Urothelium cell line (cell line): ENCODE measurements around the gene ADISSP.
A peak's percentile ranks its signal among the peaks of the same experiment; 100 is the strongest.

Experiments used
- DNase-seq: peaks from one replicate; pipeline ENCODE4 v3.0.0; 2011; ENCODE audit warnings: low spot score, mixed read lengths
- FAIRE-seq: peaks from 2 replicates; lab custom pipeline; 2011; peaks lifted over from hg19 to GRCh38; lab: Jason Lieb, UNC

The ADISSP gene

GRCh38 chr20:3739926-3740451, 27.6 kb downstream of the ADISSP start:
- no peak for DNase-seq
- FAIRE-seq: no peak

DNA sequence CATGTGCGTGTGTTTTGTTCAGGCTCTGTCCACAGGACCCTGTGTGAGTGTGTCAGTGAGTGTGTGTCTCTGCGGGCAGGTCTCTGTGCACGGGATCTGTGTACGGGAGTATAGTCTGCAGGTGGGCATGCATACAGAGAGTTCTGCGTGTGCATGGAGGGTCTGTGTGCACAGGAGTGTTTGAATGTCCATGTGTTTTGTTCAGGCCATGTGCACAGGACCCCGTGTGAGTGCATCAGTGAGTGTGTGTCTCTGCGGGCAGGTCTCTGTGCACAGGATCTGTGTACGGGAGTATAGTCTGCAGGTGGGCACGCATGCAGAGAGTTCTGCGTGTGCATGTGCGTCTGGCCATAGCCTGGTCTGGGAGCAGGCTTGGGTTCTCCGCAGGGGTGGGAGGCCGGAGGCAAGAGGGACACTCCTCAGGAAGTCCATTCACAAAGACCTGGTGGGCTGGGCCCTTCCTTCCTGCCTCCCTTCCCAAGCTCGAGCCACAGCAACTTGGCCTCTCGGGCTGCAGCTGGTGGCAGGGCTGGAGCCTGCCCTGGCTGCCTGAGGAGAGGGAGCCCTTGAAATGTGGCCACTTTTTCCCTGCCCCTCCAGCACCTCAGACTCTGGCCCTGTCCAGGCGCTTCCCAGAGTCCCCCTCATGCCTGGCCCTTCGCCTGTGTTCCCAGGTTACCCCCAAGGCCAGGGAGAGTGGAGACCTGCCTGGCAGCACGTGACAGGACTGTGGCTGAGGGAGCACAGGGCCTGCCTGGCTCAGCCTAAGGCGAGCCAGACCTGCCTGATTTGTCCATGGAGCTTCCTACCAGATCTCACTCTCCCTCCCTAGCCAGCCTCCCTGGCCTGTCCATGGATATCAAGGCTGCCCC, 28.3 kb downstream of the ADISSP start:
- no peak for FAIRE-seq
- no peak for DNase-seq

DNA sequence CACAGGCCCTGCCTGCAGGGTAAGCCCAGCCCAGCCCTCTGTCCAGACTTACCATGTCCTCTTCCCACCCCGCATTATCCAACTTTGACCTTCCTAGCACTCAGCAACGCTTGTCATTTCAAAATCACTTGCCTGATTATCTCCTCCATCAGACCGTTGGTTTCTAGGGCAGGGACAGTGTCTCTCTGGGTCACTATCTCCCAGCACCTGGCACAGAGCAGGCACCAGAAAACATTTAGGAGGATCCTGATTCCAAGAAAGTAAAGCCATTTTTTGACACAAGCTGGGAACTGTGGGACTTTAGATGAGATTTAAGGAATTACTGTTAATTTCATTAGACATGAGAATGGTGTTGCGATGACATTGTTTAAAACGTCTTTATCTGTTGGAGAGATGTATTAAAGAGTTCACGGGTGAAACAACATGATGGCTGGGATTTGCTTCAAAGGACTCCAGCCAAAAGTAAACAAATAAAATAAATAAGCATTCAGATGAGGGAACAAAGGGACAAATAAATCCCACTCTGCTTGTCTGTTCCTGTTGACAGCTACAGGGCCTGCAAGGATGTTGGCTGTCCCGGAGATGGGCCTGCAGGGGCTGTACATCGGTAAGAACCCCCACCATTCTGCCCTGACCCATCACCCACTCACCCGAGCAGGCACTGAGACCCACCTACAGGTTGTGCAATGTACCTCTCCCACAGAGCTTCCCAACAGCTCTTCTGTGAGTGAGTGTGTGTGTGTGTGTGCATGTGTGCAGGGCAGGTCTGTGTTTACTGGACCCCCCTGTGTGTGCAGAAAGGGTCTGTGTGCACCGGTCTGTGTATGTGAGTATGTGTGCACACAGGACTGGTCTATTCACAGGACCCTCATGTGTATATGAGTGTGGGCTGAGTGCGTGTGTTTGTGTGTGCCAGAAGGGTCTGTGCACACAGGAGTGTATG, 29.2 kb downstream of the ADISSP start:
- DNase-seq: no peak
- peak; percentile 9 for FAIRE-seq

DNA sequence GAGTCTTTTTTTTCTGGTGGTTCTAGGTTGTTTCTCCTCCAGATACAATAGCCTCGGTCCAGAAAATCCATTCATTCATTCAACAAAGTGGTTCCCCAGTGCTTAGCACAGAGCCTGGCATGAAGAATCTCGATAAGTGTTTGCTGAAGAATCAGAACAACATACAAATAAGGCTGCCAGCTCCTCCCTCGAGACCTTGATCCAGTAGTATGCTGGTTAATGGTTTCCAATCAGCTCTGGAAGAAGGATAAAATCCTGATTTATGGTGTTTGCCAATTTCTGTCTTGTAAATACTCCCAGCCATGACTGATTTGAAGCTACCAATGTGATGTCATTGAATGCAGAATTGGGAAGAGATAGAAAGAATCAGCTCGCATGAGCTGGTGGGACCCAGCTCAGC, 31.8 kb downstream of the ADISSP start:
- FAIRE-seq: no peak

GRCh38 chr20:3734111-3734843, 33.3 kb downstream of the ADISSP start:
- DNase-seq (no peak), FAIRE-seq (no peak)

More for the DNA sequence above, 31.8 kb downstream of the ADISSP start:
- no peak for DNase-seq

DNA sequence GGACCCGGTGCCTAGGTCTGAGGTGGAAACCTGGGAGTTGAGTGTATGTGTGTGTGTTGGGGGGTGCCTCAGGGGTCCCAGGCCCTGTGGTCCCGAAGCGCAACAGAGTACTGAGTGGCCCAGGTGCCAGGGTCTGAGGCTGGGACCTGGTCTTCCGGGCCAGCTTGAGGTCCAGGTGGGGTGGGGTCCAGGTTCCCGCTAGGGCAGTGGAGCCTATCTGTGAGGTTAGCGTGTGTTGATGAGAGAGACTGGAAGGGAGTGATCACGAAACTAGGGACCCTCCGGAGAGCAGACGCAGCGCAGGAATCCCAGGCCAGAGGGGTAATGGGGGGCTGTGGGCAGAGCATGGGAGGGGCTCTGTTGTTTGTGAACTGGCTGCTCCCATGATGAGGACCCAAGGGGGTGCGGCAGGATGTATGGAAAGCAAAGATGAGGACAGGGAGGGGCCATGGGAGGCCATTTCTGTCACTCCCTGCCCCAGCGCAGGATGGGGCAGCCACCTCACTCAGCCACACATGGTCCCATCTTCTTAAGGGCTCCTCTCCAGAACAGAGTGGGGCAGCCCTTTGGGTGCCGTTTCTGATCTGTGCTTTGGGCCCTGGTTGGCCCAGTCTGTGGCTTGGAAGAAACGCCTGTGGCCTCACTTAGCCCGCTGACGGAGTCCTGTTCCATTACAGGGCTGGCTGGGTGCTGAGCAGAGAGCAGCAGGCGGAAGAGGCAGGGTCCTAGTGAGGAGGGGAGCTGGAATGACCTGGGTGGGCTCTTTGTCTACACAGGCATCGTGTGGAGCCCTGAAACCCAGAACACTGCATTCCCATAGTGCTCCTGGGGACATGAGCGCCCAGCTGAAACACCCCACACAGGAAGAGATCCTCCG, 34.2 kb downstream of the ADISSP start:
- FAIRE-seq (no peak), DNase-seq (no peak)

GRCh38 chr20:3732327-3733118, 35.0 kb downstream of the ADISSP start, which contains the start of gene HSPA12B:
TSS of gene HSPA12B (plus strand) at chr20:3732685. CDS start at chr20:3738675, 5,990 bp downstream.
- DNase-seq: no peak
- no peak for FAIRE-seq

GRCh38 chr20:3731944-3732326, 35.6 kb downstream of the ADISSP start:
- FAIRE-seq (no peak), DNase-seq (no peak)

- FAIRE-seq (no peak), DNase-seq (no peak)
Observed at GRCh38 chr20:3730803-3731672, 36.5 kb downstream of the ADISSP start.

DNA sequence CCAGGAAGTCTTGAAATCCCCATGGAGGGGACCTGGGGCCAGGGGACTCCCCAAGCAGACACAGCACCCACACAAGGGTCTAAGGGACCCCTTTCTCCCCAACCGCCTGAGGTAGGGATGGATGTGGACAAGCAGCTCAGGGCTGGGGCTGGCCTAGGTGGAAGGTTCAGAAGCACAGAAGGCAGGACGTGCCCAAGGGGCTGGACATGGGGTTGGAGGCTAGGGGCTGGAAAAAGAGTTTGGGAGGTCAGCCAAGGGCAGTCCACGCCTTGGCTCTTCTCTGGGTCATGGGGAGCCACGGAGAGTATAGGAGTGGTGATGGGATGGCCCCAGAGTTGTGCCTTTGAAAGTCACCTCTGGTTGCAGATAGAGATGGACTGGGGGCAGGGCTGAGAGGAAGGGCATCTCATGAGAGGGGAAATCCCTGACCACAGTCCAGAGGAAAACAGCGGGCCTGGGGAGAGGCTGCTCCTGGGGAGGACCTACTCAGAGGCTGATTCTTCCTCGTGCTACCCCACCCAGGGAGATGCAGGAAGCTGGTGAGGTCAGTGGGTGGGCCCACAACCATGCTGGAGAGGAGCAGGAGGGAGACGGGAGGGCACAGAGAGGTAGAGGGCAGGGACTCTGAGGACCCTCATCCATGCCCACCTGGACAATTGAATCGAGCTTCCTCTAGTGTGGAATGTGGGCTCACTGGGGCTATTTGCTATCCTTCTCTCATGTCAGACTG, 37.6 kb downstream of the ADISSP start:
- DNase-seq: no peak
- no peak for FAIRE-seq

GRCh38 chr20:3729378-3729777, 38.2 kb downstream of the ADISSP start:
- FAIRE-seq: peak; percentile 13
- DNase-seq: no peak

- FAIRE-seq: no peak
- no peak for DNase-seq
Observed at GRCh38 chr20:3728876-3729275, 38.7 kb downstream of the ADISSP start.

GRCh38 chr20:3728354-3728753, 39.2 kb downstream of the ADISSP start:
- FAIRE-seq (no peak), DNase-seq (no peak)

DNA sequence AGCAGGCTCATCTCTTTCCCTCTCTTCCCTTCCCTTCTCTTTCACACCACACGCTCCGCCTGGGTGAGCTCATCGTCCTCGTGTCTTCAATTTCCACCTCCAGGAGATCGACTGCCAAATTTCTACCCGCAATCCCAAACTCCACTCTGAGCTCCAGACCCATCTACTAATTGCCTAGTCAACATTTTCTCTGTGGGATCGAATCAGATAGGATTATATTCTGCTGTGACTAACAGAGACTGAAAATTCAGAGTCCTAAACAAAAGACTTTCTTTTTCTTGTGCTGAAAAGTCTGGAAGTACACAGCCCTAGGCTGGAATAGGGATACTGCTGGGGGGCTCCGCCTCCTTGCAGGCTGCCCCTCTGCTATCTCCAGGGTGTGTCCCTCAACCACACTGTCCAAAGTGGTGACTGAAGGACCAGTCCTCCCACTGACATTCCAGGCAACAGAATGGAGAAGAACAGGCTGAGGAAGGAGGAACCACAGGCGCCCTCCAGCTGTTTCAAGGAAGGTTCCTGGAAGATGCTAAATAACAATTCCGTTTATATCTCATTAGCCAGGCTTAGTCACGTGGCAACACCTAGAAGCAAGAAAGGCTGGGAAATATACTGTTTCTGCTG, 40.0 kb downstream of the ADISSP start:
- DNase-seq (no peak), FAIRE-seq (no peak)

DNA sequence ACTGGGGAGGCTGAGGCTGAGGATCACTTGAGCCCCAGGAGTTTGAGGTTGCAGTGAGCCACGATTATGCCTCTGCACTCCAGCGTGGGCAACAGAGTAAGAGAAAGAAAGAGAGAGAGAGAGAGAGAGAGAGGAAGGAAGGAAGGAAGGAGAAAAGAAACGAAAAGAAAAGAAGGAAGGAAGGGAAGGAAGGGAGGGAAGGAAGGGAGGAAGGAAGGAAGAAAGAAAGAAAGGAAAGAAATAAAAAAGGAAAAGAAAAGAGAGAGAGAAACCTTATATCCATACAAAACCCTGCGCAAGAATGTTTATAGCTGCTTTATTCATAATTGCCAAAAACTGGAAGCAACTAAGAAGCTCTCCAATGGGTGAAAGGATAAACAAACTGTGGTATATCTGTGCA, 43.2 kb downstream of the ADISSP start:
- DNase-seq: no peak
- no peak for FAIRE-seq

DNA sequence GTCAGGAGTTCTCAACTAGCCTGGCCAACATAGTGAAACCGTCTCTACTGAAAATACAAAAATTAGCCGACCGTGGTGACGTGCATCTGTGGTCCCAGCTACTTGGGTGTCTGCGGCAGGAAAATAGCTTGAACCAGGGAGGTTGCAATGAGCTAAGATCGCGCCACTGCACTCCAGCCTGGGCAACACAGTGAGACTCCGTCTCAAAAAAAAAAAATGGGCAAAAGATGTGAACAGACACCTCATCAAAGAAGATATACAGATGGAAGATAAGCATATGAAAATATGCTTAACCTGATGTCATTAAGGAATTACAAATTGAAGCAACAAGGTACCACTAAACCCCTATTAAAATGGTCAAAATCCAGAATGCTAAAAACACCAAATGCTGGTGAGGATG, 44.3 kb downstream of the ADISSP start:
- FAIRE-seq: no peak
- no peak for DNase-seq

DNA sequence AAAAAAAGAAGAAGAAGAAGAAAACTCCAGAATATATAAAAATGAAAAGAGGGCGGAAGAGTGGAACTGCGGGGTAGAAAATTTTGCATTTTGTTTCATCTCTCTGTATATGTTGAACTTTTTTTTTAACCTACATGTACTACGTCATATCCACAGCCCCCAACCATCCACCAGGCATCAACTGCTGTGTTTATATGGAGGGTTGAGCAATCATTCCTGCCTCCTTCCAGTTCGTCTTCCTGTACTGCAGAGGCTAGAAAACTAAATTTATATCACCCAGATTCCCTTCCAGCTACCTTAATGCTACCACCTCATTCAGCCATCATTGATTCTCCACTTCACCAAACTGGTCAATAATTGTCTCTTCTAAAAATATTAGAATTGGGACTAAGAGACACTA, 45.6 kb downstream of the ADISSP start:
- FAIRE-seq: no peak
- DNase-seq: no peak
